ENCODE measurements around the gene LSM14A. TPM values are rescaled to one million over a fixed set of nuclear protein-coding genes. Genes with fewer than 3 reads are reported as not detected.

The LSM14A gene
- total RNA-seq, 1 donor from 2014 or later: 92.8 TPM

DNA sequence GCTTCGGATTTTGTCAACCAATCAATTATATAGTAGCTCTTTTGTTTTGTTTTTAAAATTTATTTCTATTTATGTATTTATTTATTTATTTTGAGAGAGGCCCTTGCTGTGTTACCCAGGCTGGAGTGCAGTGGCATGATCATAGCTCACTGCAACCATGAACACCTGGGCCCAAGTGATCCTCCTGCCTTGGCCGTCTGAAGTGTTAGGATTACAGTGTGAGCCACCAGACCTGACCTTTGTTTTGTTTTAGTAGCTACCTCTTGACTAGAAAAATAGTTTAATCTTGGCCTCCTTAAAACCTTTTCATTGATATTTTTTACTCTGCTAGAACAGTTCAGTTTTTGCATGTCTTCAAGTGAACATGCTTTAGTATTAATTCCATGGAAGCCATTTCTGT lies 97.2 kb downstream of the LSM14A start:
- Histone ChIP-seq H3K27ac (peak overlapping the region; percentile 71), H3K9me3 (no peaks in the 10 kb centered on the region), H3K4me3 (peak overlapping the region; percentile 4), H3K36me3 (no peaks in the 10 kb centered on the region), H3K4me1 (peaks cover 49% of the 10 kb centered on the region), H3K27me3 (no peaks in the 10 kb centered on the region)
- ATAC-seq (no peak), DNase-seq (no peak)
- intact Hi-C loops (cut with DNase I): no loop called here
- TF ChIP-seq, protein P1, sequence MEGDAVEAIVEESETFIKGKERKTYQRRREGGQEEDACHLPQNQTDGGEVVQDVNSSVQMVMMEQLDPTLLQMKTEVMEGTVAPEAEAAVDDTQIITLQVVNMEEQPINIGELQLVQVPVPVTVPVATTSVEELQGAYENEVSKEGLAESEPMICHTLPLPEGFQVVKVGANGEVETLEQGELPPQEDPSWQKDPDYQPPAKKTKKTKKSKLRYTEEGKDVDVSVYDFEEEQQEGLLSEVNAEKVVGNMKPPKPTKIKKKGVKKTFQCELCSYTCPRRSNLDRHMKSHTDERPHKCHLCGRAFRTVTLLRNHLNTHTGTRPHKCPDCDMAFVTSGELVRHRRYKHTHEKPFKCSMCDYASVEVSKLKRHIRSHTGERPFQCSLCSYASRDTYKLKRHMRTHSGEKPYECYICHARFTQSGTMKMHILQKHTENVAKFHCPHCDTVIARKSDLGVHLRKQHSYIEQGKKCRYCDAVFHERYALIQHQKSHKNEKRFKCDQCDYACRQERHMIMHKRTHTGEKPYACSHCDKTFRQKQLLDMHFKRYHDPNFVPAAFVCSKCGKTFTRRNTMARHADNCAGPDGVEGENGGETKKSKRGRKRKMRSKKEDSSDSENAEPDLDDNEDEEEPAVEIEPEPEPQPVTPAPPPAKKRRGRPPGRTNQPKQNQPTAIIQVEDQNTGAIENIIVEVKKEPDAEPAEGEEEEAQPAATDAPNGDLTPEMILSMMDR (IDR thresholded peaks at IDR 0.05): no peak

DNA sequence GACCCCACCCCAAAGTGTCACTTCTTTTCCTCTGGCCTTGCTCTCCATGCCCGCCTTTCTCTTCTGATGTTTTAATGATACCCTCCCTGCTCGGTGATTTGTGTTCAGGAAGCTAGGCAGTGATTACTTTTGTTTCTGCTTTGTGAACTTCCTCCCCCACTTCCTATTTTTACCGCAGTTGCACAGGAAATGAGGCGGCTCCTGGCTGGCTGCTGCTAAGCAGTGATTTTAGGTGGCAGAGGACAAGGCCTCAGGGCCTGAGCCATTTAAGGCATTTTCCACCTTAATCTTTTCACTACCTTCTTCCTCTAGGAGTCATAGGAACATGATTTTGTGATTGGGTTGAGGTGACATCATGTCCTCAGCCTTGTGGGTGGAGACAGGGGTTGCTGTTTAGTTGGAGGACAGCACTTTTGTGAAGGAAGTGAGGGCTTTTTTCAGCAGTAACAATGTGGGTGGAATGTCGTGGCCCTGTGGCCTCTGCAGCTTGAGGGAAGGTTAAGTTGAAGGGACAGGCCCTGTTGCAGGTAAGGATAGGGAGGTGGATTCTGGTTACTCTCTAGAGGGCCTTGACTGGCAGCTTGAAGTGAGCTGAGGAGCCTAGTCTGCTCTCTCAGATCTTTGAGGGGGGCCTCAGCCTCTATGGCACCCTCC lies 97.8 kb downstream of the LSM14A start:
- intact Hi-C loops (cut with DNase I): no loop called here
- Histone ChIP-seq H3K27ac (peak overlapping the region; percentile 71), H3K36me3 (no peaks in the 10 kb centered on the region), H3K27me3 (no peaks in the 10 kb centered on the region), H3K9me3 (no peaks in the 10 kb centered on the region), H3K4me3 (peak overlapping the region; percentile 4), H3K4me1 (peaks cover 53% of the 10 kb centered on the region)
- peak; percentile 86 for ATAC-seq
- TF ChIP-seq, protein P1 (IDR thresholded peaks at IDR 0.05): no peak
- DNase-seq: peak; percentile 70

DNA sequence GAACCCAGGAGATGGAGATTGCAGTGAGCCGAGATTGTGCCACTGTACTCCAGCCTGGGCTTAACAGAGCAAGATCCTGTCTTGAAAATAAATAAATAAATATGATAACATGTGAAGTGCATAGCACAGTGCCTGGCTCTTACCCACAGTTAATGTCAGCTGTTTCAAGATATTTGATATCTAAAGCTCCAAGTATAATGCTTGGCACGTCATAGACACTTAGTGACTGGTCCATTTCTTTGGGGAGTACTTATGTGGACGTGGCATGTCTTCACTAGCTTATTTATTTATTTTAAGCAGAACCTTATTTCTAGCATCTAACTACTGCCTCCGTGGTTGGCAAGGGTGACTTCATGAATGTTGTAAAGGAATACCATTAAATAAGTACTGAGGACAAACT lies 100.8 kb downstream of the LSM14A start:
- no peak for ATAC-seq
- no peak for DNase-seq
- H3K27ac ChIP-seq: no peak overlapping the region

DNA sequence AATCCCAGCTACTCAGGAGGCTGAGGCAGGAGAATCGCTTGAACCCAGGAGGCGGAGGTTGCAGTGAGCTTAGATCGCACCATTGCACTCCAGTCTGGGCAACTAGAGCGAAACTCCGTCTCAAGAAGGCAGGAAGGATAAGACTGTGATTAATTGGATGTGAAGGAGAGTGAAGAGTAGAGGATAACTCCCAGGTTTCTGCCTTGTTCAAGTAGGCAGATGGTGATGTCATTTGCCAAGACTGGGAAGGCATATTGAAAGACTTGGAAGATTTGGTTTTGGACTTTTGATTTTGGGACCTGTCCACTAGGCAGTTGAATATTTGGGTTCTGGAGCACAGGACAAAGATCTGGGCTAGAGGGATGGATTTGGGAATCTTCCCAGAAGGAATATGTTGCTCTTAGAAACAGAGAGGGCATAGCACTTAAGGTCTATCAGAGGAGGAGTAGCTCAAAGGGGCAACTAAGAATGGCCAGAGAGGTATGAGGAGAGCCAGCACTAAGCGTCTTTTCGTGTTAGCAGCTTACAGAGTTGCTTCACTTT lies 102.1 kb downstream of the LSM14A start:
- H3K4me1 ChIP-seq: peaks cover 43% of the 10 kb centered on the region
- no peak for ATAC-seq
- no peak overlapping the region for H3K4me3 ChIP-seq
- H3K27ac ChIP-seq: no peak overlapping the region
- TF ChIP-seq, protein P1 (IDR thresholded peaks at IDR 0.05): no peak
- peaks cover 7% of the 10 kb centered on the region for H3K36me3 ChIP-seq
- no peak for DNase-seq
- no peaks in the 10 kb centered on the region for H3K9me3 ChIP-seq
- intact Hi-C loops (cut with DNase I): no loop called here
- no peaks in the 10 kb centered on the region for H3K27me3 ChIP-seq

More for the DNA sequence above, 100.8 kb downstream of the LSM14A start:
- H3K27me3 ChIP-seq: no peaks in the 10 kb centered on the region
- H3K36me3 ChIP-seq: no peaks in the 10 kb centered on the region
- TF ChIP-seq, protein P1 (IDR thresholded peaks at IDR 0.05): no peak
- H3K4me1 ChIP-seq: peaks cover 54% of the 10 kb centered on the region
- no peak overlapping the region for H3K4me3 ChIP-seq
- no peaks in the 10 kb centered on the region for H3K9me3 ChIP-seq
- intact Hi-C loops (cut with DNase I): no loop called here

DNA sequence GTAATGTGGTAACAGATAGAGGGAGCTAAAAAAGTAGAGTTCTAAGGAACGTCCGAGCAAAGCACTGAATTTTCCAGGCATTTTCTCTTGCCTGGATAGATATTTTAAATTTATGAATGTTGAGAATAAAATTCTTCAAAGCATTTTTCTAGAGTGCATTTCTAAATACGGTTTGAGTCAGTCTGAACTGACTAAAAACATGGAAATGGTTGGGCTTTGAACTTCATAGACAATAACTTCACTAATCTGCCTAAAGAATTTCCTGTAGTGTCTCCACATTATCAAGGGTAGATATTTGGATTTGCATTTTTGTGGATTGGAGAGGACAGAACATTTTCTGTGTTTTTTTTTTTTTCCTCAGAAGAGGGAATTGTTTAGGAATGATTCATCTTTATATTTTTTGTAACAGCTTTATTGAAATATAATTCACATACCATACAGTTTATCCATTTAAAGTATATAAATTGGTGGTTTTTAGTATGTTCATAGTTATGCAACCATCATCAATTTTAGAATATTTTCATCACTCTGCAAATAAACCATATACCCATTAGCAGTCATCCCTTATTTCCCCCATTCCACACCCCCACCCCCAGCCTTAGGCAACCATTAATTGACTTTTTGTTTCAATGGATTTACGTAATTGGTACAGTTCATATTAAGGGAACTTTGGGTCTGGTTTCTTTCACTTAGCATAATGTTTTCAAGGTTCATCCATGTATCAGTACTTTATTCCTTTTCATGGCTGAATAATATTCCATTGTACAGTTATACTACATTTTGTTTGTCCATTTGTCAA lies 102.7 kb downstream of the LSM14A start:
- intact Hi-C loops (cut with DNase I): no loop called here
- peaks cover 7% of the 10 kb centered on the region for H3K36me3 ChIP-seq
- DNase-seq: no peak
- TF ChIP-seq, protein P1 (IDR thresholded peaks at IDR 0.05): no peak
- no peak overlapping the region for H3K4me3 ChIP-seq
- ATAC-seq: no peak
- H3K9me3 ChIP-seq: no peaks in the 10 kb centered on the region
- no peaks in the 10 kb centered on the region for H3K27me3 ChIP-seq
- no peak overlapping the region for H3K27ac ChIP-seq
- H3K4me1 ChIP-seq: peaks cover 36% of the 10 kb centered on the region

Measured in upper lobe of right lung (tissue), 1 donor.